Stomach (tissue), 9 donors: Measurements from ENCODE around the gene PEX3. TPM values are rescaled to one million over a fixed set of nuclear protein-coding genes. Genes with fewer than 3 reads are reported as not detected.

Experiments used
- DNase-seq, 2 donors: peaks; one replicate each; pipeline versions ENCODE4 v3.0.0 to v3.0.0-alpha.2; 2013 to 2019
- H3K27ac ChIP-seq, 5 donors: fragments of 200-600 bp in 4 of 5; sonication (generic) in 4 of 5; one replicate each; pipeline ENCODE4 v1.5.1; 2013 to 2019; ENCODE audit warnings: mild to moderate bottlenecking in 1 of 5, moderate library complexity in 1 of 5
- H3K27me3 ChIP-seq, 3 donors: fragments of 200-600 bp; sonication (generic); one replicate each; pipeline ENCODE4 v1.5.1; 2017 to 2019; ENCODE audit warnings: mixed run types in 1 of 3
- H3K36me3 ChIP-seq, 4 donors: fragments of 200-600 bp; sonication (generic); 1 replicate in 3 of 4; 2 replicates in 1 of 4; pipeline ENCODE4 v1.5.1; 2016 to 2019
- H3K4me1 ChIP-seq, 4 donors: fragments of 200-600 bp; sonication (generic); one replicate each; pipeline ENCODE4 v1.5.1; 2016 to 2019
- H3K4me3 ChIP-seq, 4 donors: fragments of 200-600 bp; sonication (generic) in 3 of 4; one replicate each; pipeline ENCODE4 v1.5.1; 2016 to 2019; ENCODE audit warnings: mild to moderate bottlenecking in 1 of 4
- H3K9me3 ChIP-seq, 4 donors: fragments of 200-600 bp; sonication (generic); one replicate each; pipeline ENCODE4 v1.5.1; 2016 to 2019
- EP300 ChIP-seq: sonication (generic); formaldehyde crosslinking; IDR thresholded peaks from one replicate; pipeline ENCODE4 v1.6.1; 2017; ENCODE audit warnings: antibody characterized with exemption
- POLR2A ChIP-seq, 4 donors: fragments of 450-650 bp; IDR thresholded peaks; one replicate each; pipeline ENCODE4 v1.6.1; 2016; ENCODE audit warnings: antibody characterized with exemption in 4 of 4, control low read depth in 2 of 4, mild to moderate bottlenecking in 1 of 4, moderate library complexity in 1 of 4
- POLR2AphosphoS5 ChIP-seq, 3 donors: sonication (generic); formaldehyde crosslinking; IDR thresholded peaks; one replicate each; pipeline ENCODE4 v1.6.1; 2016; ENCODE audit warnings: antibody characterized with exemption in 3 of 3
- WGBS, 5 donors: extraction: QIAGEN DNeasy Blood & Tissue Kit in 3 of 5; methylation state at CpG; one replicate each; pipeline versions ENCODE4 v1.1.5 to v1.1.7; 2013 to 2018; 5-methylcytosine and 5-hydroxymethylcytosine counted together
- intact Hi-C: fragments of 100-400 bp; cut with DNase I; formaldehyde crosslinking; loops from one replicate; pipeline ENCODE4 v1.15.1; 2023; ENCODE audit warnings: low total_unique reads
- polyA plus RNA-seq, 3 donors: library from polyadenylated mRNA; stranded (reverse); fragments of 200-250 nt; gene quantifications; one replicate each; pipeline ENCODE4 v1.2.3, GENCODE V29; 2013
- total RNA-seq, 5 donors: library from RNA; depleted of rRNA; stranded (reverse); fragments of >200 nt; gene quantifications; one replicate each; pipeline versions ENCODE4 v1.1.0 to v1.2.3, GENCODE V29; 2014 to 2016
- TF ChIP-seq, protein P1 (sequence below), 7 experiments: fragments of 450-650 bp in 4 of 7; fragments of 200-600 bp in 3 of 7; sonication (generic) in 3 of 7; IDR thresholded peaks; one replicate each; pipeline ENCODE4 v1.5.1; 2016 to 2019; ENCODE audit warnings: antibody characterized with exemption in 7 of 7, control low read depth in 2 of 7, mild to moderate bottlenecking in 1 of 7
- donor health status: healthy with polysubstance abuse.
- donor health status: Bipolar disorder and iron deficiency.
- donor health status: healthy.

The PEX3 gene
- total and polyA plus RNA-seq, 8 donors, result 0.58 to 32.3 (median 9.1) TPM

DNA sequence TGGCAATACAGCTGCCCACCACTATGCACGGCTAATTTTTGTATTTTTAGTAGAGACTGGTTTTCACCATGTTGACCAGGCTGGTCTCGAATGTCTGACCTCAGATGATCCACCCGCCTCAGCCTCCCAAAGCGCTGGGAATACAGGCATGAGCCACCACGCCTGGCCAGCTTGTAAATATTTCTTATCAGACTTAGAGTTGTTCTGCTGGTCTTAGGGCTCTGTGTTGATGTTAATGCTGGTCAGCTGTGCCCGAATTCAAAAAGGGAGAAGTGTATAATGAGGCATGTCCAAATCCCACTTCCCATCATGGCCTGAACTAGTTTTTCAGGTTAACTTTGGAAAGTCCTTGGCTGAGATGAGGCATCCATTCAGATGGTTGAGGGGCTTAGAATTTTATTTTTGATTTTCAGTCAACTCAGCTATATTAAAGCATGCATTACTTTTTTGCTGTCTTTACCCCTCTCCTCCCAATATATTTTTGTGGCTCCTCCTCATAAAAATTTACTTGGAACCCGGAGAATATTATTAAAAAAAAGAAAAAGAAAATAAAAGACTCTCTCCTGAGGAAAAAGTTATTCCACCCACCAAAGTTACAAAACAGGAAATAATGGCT, 47.8 kb upstream of the PEX3 start:
- Histone ChIP-seq H3K27ac (no peak overlapping the region), H3K9me3 (no peaks in the 10 kb centered on the region), H3K4me1 (peaks cover 0 to 12% (median under 1%) of the 10 kb centered on the region in 4 donors), H3K36me3 (no peaks in the 10 kb centered on the region), H3K4me3 (no peak overlapping the region), H3K27me3 (no peaks in the 10 kb centered on the region)
- WGBS, 5 donors, result 46 to 71% (median 61%) methylated on average over 7 of the region's 7 CpGs
- intact Hi-C loops, result no loop called here
- no peak for DNase-seq
- no peak for TF ChIP-seq EP300
- TF ChIP-seq POLR2AphosphoS5 (IDR thresholded peaks at IDR 0.05), result no peak
- TF ChIP-seq, protein P1, sequence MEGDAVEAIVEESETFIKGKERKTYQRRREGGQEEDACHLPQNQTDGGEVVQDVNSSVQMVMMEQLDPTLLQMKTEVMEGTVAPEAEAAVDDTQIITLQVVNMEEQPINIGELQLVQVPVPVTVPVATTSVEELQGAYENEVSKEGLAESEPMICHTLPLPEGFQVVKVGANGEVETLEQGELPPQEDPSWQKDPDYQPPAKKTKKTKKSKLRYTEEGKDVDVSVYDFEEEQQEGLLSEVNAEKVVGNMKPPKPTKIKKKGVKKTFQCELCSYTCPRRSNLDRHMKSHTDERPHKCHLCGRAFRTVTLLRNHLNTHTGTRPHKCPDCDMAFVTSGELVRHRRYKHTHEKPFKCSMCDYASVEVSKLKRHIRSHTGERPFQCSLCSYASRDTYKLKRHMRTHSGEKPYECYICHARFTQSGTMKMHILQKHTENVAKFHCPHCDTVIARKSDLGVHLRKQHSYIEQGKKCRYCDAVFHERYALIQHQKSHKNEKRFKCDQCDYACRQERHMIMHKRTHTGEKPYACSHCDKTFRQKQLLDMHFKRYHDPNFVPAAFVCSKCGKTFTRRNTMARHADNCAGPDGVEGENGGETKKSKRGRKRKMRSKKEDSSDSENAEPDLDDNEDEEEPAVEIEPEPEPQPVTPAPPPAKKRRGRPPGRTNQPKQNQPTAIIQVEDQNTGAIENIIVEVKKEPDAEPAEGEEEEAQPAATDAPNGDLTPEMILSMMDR (IDR thresholded peaks at IDR 0.05), result no peak
- TF ChIP-seq POLR2A (IDR thresholded peaks at IDR 0.05), result no peak

DNA sequence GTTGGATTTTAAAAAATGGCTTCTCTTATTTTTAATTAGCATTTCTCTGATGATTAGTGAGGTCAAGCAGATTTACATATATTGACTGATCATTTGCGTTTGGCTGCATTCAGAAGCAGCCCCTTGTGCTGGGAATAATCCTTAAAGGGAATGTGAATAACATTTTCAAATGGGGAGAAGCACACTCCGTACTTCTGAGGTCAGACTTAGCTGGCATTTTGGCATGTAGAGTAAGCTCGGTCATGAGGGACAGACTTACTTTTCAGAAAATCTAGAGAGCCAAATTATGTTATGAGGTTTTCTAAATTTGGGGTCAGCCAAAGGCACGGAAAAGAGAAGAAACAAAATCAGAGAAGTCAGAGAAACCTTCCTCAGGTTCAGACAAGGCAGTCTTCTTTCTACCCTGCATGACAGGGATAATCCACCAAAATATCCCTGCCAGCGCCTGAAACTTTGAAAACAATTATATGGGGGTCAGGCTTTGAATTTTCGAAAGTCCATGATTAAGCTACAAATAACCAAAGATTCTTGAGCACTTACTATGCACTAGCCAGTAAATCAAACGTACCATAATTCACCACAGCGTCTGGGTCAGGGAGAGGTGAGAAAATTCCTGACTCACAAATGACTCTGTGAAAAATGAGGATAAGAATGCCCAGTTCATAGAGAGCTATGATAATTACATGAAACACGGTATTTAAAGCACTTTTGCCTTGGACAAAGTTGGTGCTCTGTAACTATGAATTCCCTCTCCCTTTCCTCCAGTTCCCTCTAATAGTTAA, 45.0 kb upstream of the PEX3 start:
- Histone ChIP-seq H3K4me3 (no peak overlapping the region), H3K9me3 (no peaks in the 10 kb centered on the region), H3K27me3 (no peaks in the 10 kb centered on the region), H3K27ac (no peak overlapping the region), H3K36me3 (no peaks in the 10 kb centered on the region), H3K4me1 (peaks cover 0 to 4% (median 0%) of the 10 kb centered on the region in 4 donors)
- intact Hi-C loops, result no loop called here
- TF ChIP-seq POLR2A (IDR thresholded peaks at IDR 0.05) (no peak), EP300 (no peak), POLR2AphosphoS5 (IDR thresholded peaks at IDR 0.05) (no peak)
- TF ChIP-seq, protein P1 (IDR thresholded peaks at IDR 0.05), result no peak
- DNase-seq, result no peak
- 81 to 86% (median 84%) methylated on average over 9 of the region's 9 CpGs for WGBS, 5 donors

DNA sequence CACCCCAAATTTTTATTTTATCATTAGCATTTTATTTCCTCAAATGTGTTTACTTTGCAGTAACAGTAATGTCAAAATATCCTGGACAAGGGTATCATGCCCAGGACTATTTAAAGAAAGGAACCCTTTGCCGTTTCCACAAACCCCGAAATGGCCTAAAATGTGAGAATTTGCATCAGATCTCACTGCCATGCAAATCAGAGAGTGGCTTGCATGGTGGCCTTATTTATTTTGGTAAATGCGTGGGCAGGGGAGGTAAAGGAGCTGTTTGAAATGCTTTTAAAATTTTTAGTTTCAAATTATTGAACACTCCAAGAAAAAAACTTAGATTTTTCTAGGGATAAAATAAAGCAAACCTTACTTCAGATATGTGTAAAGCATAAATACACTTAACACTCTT, 43.9 kb upstream of the PEX3 start:
- no peak for DNase-seq
- TF ChIP-seq, protein P1 (IDR thresholded peaks at IDR 0.05), result no peak
- no peak for TF ChIP-seq POLR2A (IDR thresholded peaks at IDR 0.05)
- no peak for TF ChIP-seq POLR2AphosphoS5 (IDR thresholded peaks at IDR 0.05)
- no peak for TF ChIP-seq EP300
- H3K9me3 ChIP-seq, result no peaks in the 10 kb centered on the region
- no peaks in the 10 kb centered on the region for H3K27me3 ChIP-seq
- H3K36me3 ChIP-seq, result no peaks in the 10 kb centered on the region
- intact Hi-C loops, result no loop called here
- H3K4me1 ChIP-seq, result peaks cover 0 to 7% (median 0%) of the 10 kb centered on the region in 4 donors
- H3K27ac ChIP-seq, result no peak overlapping the region
- H3K4me3 ChIP-seq, result no peak overlapping the region
- WGBS, 5 donors, result 83 to 94% (median 91%) methylated on average over 3 of the region's 3 CpGs

DNA sequence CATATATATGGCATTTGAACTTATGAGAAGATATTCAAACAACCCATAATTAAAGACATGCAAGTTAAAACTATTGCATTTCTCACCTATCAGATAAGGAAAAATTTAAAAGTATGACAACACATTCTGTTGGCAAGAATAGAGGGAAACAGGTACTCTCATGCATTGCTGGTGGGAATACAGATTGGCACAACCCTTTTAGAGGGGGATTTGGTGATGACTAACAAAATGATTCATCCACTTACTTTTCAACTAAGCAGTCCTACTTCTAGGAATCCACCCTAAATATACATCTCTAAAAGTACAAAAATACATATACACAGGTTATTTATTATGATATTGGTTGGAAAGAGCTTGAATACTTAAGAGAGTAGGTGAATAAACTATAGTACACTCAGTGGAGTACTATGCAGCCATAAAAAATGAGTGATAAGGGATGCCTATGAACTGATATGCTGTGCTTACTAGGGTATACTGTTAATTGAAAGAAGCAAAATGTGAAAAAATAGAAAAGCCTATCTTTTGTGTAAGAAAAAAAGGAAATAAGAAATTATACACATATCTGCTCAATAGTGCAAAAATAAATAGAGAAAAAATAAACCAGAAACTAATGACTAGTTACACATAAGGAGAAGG, 42.3 kb upstream of the PEX3 start:
- no peaks in the 10 kb centered on the region for H3K27me3 ChIP-seq
- no peaks in the 10 kb centered on the region for H3K9me3 ChIP-seq
- H3K27ac ChIP-seq, result no peak overlapping the region
- TF ChIP-seq POLR2A (IDR thresholded peaks at IDR 0.05) (no peak), POLR2AphosphoS5 (IDR thresholded peaks at IDR 0.05) (no peak), EP300 (no peak)
- TF ChIP-seq, protein P1 (IDR thresholded peaks at IDR 0.05), result no peak
- intact Hi-C loops, result no loop called here
- H3K4me3 ChIP-seq, result no peak overlapping the region
- DNase-seq, result no peak
- peaks cover 0 to 7% (median 0%) of the 10 kb centered on the region in 4 donors for H3K4me1 ChIP-seq
- no peaks in the 10 kb centered on the region for H3K36me3 ChIP-seq
